GM12872 (cell line): Measurements from ENCODE around the gene RHOT1.

Experiments
- TF ChIP-seq, protein P1 (sequence below): IDR thresholded peaks from 3 replicates; pipeline ENCODE4 v1.5.1; 2011; ENCODE audit warnings: low read depth, mild to moderate bottlenecking, low read length, moderate library complexity; ENCODE audit not compliant: insufficient read depth

The RHOT1 gene

DNA sequence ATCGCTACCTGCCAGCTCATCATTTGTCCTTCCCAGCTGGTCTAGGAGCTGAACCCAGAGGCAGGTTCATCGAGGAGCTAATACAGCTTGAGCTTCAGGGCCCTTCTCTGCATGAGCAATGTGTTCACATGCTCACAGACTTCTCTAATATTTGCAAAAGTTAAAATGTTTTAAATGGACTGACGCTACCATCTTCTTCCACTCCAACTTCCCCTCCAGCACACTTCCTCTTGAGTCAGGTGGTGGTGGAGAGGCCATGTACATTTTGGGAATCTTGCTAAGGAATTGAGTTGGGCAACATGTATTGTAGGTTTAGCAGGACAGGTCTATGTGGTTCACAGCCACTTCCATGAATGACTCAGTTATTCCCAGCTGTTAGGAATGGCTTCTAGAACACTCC is 21.6 kb upstream of the RHOT1 start:
- TF ChIP-seq, protein P1, sequence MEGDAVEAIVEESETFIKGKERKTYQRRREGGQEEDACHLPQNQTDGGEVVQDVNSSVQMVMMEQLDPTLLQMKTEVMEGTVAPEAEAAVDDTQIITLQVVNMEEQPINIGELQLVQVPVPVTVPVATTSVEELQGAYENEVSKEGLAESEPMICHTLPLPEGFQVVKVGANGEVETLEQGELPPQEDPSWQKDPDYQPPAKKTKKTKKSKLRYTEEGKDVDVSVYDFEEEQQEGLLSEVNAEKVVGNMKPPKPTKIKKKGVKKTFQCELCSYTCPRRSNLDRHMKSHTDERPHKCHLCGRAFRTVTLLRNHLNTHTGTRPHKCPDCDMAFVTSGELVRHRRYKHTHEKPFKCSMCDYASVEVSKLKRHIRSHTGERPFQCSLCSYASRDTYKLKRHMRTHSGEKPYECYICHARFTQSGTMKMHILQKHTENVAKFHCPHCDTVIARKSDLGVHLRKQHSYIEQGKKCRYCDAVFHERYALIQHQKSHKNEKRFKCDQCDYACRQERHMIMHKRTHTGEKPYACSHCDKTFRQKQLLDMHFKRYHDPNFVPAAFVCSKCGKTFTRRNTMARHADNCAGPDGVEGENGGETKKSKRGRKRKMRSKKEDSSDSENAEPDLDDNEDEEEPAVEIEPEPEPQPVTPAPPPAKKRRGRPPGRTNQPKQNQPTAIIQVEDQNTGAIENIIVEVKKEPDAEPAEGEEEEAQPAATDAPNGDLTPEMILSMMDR, result no peak

- TF ChIP-seq, protein P1, result no peak
These were observed 18.5 kb upstream of the RHOT1 start for GRCh38 chr17:32123782-32124181.

- TF ChIP-seq, protein P1, result no peak
These were observed 17.1 kb upstream of the RHOT1 start for GRCh38 chr17:32124985-32125847.

DNA sequence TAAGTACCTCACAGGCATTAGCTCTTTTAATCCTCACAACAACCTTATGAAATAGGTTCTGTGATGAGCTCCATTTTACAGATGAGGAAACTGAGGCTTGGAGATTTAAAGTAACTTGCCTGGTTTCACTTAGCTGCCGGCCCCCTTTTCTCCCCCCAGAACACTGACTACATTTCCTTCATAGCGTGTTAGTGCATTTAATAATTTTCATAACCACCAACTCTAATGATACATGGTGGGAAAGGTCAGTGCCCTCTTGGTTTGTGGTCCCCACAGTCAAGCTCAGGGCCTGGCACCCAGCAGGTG is 16.5 kb upstream of the RHOT1 start:
- TF ChIP-seq, protein P1, result no peak

DNA sequence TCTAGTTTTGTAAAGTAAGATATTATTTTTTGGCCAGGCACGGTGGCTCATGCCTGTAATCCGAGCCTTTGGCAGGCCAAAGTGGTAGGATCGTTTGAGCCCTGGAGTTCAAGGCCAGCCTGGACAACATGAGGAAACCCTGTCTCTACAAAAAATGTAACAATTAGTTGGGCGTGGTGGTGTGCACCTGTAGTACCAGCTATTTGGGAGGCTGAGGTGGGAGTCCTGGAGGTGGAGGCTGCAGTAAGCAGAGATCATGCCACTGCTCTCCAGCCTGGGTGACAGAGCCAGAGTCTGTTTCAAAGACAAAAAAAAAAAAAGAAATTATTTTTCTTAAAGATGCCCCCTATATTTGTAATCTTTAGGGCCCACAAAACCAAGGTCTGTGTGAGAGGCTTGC is 16.0 kb upstream of the RHOT1 start:
- TF ChIP-seq, protein P1, result no peak

DNA sequence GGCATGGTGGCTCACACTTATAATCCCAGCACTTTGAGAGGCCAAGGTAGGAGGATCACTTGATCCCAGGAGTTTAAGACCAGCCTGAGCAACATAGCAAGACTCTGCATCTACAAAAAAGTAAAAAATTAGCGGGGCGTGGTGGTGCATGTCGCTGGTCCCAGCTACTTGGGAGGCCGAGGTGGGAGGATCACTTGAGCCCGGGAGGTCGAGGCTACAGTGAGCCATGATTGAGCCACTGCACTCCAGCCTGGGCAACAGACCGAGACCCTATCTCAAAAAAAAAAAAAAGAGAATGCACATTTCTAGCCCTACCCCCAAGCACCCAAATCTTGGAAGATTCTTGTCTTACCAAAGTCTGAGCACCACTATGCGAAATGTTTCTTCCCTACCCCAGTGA is 15.6 kb upstream of the RHOT1 start:
- TF ChIP-seq, protein P1, result no peak

DNA sequence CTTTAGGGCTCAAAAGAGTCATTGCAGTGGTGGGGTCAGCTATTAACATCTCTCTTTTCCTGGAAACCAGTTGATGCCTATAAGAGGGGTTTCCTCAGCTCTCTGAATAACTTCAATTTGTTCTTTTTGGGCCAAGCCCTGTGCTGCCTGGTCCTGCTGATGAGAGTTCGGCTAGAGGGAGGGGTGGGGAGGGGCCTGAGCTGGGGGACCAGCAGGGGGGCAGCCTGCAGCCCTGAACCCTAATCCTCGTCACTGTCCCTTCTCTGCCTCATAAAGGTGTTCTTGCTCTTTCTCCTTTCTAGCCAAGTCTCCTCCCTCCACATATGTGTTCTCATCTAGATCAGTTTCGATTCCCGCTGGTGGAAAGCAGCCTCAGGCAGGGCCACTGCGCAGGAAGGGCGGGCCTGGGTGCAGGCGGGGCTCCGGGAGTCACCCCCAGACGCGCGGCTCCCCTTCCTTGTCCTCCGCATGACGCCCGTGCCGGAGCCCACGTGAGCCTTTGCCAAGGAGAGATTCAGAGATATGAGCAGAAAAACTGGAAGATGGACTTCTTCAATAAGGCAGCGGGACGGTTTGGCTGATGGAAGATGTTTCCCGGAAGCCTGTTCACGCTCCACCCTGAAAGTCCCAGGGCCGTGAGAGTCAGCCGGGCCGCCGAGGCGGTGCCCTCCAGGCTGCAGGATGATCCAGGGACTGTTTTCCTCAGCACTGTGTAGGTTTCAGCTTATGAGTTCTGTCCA is 15.0 kb upstream of the RHOT1 start:
- TF ChIP-seq, protein P1, result no peak
